NCI-H510A (cell line): ENCODE data around the gene FOXF1.

Experiments used
- DNase-seq: peaks from one replicate; lab custom pipeline; 2025; lab: John Stamatoyannopoulos, UW

The FOXF1 gene

GRCh38 chr16:86534779-86535615 is 24.7 kb downstream of the FOXF1 start:
- no peak for DNase-seq

- no peak for DNase-seq
These were observed 26.3 kb downstream of the FOXF1 start for GRCh38 chr16:86536621-86537020.

GRCh38 chr16:86537486-86537885 is 27.2 kb downstream of the FOXF1 start:
- DNase-seq: no peak

- no peak for DNase-seq
These were observed 28.0 kb downstream of the FOXF1 start for GRCh38 chr16:86538196-86538780.

- DNase-seq: no peak
These were observed 30.6 kb downstream of the FOXF1 start for GRCh38 chr16:86540894-86541293.

- no peak for DNase-seq
These were observed 31.2 kb downstream of the FOXF1 start for GRCh38 chr16:86541560-86541959.

- DNase-seq: no peak
These were observed 32.7 kb downstream of the FOXF1 start for GRCh38 chr16:86542756-86543750.

GRCh38 chr16:86545481-86545880 is 35.2 kb downstream of the FOXF1 start:
- DNase-seq: no peak

- DNase-seq: no peak
These were observed 35.8 kb downstream of the FOXF1 start for GRCh38 chr16:86545954-86546637.

GRCh38 chr16:86546638-86547013 is 36.3 kb downstream of the FOXF1 start:
- DNase-seq: no peak

- no peak for DNase-seq
These were observed 37.0 kb downstream of the FOXF1 start for GRCh38 chr16:86547286-86547685.

- DNase-seq: no peak
These were observed 39.0 kb downstream of the FOXF1 start for GRCh38 chr16:86549076-86549892.

- no peak for DNase-seq
These were observed 39.5 kb downstream of the FOXF1 start for GRCh38 chr16:86549893-86550190.

- DNase-seq: no peak
These were observed 40.0 kb downstream of the FOXF1 start for GRCh38 chr16:86550281-86550680.

GRCh38 chr16:86553356-86553755 is 43.0 kb downstream of the FOXF1 start:
- no peak for DNase-seq

GRCh38 chr16:86554599-86554916 is 44.2 kb downstream of the FOXF1 start:
- DNase-seq: no peak

GRCh38 chr16:86554917-86555703 is 44.8 kb downstream of the FOXF1 start, which contains the start of gene MTHFSD:
Gene MTHFSD (minus strand): TSS chr16:86555235. CDS start chr16:86555184, 51 bp downstream.
- DNase-seq: peak; percentile 56

- DNase-seq: no peak
These were observed 45.4 kb downstream of the FOXF1 start for GRCh38 chr16:86555704-86556075.

GRCh38 chr16:86556576-86556975 is 46.2 kb downstream of the FOXF1 start:
- no peak for DNase-seq

- DNase-seq: no peak
These were observed 47.3 kb downstream of the FOXF1 start for GRCh38 chr16:86557587-86557986.
